Measurements from ENCODE around the gene SUPT20H.

DNA sequence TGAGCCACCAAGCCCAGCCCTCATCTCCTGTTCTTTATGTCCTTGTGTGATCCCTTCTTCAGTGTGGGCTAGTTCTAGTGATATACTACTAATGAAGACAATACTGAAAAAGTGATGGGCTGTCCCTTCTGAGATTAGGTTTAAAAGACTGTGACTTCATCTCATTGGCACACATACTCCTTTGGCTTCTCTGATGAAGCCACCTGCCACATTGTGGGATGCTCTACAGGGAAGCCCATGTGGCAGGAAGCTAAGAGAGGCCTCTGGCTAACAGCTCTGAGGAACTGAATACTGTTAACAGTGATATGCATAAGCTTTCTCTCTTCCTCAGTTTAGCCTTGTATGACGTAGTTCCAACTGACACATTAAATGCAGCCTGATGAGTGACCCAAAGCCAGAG, 32.3 kb upstream of the SUPT20H start:
- TF ChIP-seq, protein P1, sequence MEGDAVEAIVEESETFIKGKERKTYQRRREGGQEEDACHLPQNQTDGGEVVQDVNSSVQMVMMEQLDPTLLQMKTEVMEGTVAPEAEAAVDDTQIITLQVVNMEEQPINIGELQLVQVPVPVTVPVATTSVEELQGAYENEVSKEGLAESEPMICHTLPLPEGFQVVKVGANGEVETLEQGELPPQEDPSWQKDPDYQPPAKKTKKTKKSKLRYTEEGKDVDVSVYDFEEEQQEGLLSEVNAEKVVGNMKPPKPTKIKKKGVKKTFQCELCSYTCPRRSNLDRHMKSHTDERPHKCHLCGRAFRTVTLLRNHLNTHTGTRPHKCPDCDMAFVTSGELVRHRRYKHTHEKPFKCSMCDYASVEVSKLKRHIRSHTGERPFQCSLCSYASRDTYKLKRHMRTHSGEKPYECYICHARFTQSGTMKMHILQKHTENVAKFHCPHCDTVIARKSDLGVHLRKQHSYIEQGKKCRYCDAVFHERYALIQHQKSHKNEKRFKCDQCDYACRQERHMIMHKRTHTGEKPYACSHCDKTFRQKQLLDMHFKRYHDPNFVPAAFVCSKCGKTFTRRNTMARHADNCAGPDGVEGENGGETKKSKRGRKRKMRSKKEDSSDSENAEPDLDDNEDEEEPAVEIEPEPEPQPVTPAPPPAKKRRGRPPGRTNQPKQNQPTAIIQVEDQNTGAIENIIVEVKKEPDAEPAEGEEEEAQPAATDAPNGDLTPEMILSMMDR (IDR thresholded peaks at IDR 0.05): no peak
- TF ChIP-seq POLR2A (IDR thresholded peaks at IDR 0.05): no peak

Data from body of pancreas (tissue), 4 donors.